B cell (primary cell): Measurements from ENCODE around the gene FOXK1.

Experiments
- CTCF ChIP-seq: fragments of 200-600 bp; IDR thresholded peaks from one replicate; pipeline ENCODE4 v1.8.0; 2022; ENCODE audit warnings: antibody characterized with exemption, mild to moderate bottlenecking
- EZH2 ChIP-seq: IDR thresholded peaks from 2 replicates; pipeline ENCODE4 v1.6.1; 2012; ENCODE audit warnings: borderline replicate concordance, low read depth, mild to moderate bottlenecking, moderate library complexity, low read length; ENCODE audit not compliant: insufficient read depth, poor library complexity, severe bottlenecking

- TF ChIP-seq CTCF (no peak), EZH2 (no peak)
Measured at GRCh38 chr7:4700577-4701235, 18.6 kb downstream of the FOXK1 start.
